ENCODE results near the gene PLCD3.

The PLCD3 gene

DNA sequence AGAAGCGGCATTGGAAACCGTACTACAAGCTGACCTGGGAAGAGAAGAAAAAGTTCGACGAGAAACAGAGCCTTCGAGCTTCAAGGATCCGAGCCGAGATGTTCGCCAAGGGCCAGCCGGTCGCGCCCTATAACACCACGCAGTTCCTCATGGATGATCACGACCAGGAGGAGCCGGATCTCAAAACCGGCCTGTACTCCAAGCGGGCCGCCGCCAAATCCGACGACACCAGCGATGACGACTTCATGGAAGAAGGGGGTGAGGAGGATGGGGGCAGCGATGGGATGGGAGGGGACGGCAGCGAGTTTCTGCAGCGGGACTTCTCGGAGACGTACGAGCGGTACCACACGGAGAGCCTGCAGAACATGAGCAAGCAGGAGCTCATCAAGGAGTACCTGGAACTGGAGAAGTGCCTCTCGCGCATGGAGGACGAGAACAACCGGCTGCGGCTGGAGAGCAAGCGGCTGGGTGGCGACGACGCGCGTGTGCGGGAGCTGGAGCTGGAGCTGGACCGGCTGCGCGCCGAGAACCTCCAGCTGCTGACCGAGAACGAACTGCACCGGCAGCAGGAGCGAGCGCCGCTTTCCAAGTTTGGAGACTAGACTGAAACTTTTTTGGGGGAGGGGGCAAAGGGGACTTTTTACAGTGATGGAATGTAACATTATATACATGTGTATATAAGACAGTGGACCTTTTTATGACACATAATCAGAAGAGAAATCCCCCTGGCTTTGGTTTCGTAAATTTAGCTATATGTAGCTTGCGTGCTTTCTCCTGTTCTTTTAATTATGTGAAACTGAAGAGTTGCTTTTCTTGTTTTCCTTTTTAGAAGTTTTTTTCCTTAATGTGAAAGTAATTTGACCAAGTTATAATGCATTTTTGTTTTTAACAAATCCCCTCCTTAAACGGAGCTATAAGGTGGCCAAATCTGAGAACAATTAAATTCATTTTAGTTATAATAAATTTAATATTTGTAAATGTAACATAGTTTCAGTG is 17.7 kb upstream of the PLCD3 start:
- peak; percentile 65 for DNase-seq

GRCh38 chr17:45149037-45149668 is 16.8 kb upstream of the PLCD3 start:
- DNase-seq = peak; percentile 83 to 86

- peak; percentile 100 for DNase-seq
Measured at GRCh38 chr17:45148183-45149036, 16.1 kb upstream of the PLCD3 start, which contains the start of gene HEXIM1. Gene HEXIM1, plus strand, starts transcription at chr17:45148475. Its CDS starts 716 bp downstream, at chr17:45149191.

- peak; percentile 87 to 88 for DNase-seq
Measured at GRCh38 chr17:45147581-45148182, 15.4 kb upstream of the PLCD3 start.

DNA sequence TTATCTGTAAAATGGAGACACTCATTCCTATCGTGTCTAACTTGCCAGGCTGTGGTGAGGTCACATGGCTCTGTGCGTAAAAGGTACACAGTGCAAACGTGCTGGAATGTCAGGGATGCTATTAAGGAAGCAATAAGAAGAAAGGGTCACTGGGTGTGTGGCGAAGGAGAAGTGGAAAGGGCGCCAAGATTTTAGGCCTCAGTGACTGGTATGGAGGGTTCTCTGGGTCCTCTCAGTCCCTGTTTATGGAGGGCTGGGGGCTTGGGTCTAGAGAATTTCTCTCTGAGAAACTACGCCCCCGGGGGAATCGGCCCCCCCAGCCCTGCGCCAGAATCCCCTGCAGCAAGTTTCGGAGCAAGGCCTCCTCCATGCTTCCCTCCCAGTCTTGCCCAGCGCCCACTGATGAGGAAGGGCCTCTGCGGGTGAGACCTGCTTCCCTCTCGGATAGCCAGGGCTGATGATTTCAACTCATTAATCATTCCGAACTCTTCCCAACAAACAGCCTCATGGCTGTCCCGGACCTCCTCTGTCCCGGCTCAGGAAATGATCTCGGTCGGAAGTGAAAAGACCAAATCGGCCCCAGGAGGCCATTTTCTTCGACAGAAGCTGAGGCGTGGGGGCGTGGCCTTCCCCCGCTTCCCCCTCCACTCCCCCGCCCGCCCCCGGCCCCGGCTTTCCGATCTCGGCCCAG is 14.7 kb upstream of the PLCD3 start:
- DNase-seq = no peak

DNA sequence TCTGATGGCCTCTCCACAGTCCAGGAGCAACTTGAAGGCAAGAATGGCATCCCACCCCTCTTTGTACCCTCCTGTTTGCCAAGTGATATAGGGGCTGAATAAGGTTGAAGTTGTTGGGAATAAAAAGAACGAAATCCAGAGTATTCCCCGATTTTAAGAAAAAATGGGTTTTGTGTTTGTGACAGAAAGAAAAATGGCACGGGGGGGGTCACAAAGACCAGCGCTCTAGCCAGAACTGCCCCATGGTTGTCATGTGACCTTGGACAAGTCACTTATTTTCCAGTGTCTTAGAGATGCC is 14.2 kb upstream of the PLCD3 start:
- DNase-seq = no peak

DNA sequence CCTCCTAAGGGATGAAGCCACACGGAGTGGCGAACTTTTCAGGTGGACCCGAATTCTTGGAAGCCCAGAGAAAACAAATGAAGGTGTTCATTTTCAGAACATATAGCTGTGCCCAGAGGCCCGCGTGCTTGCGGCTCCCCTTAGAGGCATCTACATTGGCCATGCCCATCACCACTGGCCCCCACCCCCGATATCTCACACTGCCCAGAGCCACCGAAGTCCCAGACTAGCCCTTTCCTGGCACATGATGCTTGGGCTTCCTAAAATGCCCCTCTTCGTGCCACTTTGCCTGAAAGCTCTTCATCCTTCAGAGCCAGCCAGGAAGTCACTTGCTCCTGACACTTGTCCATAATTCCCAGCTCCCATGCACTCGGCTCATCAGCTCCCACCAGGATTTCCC is 13.9 kb upstream of the PLCD3 start:
- no peak for DNase-seq

- no peak for DNase-seq
Measured at GRCh38 chr17:45145035-45145389, 12.7 kb upstream of the PLCD3 start.

DNA sequence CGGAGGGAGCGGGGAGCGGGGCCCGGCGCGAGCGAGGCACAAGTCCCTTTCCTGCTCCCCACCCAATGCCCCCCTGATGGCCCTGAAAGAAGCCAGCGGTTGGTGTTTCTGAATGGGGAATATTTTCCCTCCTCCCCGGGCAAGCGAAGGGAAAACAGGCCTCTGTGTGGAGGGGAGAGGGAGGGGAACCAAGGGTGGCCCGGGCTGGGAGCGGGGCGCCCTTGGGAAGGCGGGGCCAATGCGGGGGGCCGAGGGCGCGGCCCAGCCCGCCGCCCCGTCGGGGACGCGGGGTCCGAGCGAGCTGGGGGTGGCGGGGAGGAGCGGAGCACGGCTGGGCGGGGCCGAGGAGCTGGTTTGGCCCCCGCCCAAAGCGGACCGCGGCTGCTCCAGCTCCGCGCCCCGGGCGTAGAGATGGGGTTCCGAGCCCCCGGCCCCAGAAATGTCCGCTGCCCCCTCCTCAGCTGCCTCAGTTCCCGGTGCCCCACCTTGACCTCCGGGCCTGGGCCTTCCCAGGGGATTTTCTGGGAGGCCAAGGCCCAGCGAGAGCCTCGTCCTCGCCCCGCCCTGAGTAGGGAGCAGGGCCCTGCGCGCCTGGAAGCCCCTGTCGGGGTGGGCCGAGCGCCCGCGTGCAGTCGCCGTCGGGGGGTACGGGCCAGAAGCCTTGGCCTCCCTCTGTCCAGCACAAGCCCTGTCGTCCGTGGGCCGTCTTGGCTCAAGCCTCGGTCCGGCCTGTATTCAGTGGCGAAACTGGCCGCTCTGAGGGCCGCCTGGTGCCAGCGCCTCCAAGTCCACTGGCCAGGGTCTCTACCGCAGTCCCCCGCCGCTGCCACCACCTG is 12.1 kb upstream of the PLCD3 start:
- peak in 1 of 2 experiments; percentile 61 for DNase-seq

GRCh38 chr17:45143767-45144198 is 11.5 kb upstream of the PLCD3 start:
- peak; percentile 56 to 64 for DNase-seq

DNA sequence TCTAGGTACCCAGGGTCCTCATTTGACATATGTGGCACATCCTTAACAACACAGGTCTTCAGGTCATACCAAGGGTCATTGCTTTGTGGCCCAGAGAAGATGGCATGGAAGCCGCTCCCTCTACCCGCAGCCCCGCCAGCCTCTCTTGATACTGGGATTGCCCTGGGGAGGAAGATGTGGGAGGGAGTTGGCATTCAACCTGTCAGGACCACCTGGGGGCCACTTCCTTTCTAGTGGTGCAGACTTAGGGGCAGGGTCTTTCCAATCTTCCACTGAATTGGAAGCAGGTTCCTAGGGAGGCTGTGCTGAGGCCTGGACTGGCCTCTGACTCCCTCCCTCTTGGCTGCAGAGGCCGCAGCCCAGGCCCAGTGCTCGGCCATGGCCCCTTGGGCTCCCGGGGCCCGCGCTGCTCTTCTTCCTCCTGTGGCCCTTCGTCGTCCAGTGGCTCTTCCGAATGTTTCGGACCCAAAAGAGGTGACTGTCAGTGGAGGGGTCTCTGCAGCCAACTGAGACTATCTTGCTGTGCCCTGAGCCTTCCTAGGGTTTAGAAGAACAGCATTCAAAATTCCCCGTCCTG is 10.9 kb upstream of the PLCD3 start:
- DNase-seq = no peak

- no peak for DNase-seq
Measured at GRCh38 chr17:45139533-45139920, 7.2 kb upstream of the PLCD3 start.

DNA sequence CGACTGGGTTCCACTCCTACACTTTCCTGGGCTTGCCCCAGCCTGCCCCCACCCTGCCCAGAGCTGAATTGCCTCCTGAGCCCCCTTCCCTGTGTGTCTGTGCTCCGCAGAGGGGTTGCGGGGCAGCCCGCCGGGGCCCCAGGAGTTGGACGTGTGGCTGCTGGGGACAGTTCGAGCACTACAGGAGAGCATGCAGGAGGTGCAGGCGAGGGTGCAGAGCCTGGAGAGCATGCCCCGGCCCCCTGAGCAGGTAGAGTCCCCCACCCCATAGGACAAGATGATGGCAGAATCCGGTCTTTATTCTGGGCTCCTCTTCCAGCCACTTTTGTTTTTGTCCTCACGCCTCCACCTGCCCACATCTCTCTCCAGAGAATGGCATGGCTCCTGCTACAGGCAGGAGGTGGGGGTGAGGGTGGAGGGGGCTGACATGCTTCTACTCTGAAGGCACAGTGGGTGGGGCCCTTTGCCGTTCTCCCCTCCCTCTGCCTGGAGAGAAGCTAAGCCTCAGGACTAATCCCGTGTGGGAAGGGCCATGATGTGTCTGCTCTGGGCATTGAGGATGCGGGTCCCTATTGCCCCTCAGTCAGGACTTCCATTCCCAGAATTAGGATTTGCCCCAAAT is 6.7 kb upstream of the PLCD3 start:
- no peak for DNase-seq

GRCh38 chr17:45137561-45138305 is 5.4 kb upstream of the PLCD3 start:
- DNase-seq = no peak

- DNase-seq = no peak
Measured at GRCh38 chr17:45136846-45137560, 4.7 kb upstream of the PLCD3 start.

- no peak for DNase-seq
Measured at GRCh38 chr17:45135978-45136791, 3.9 kb upstream of the PLCD3 start.

DNA sequence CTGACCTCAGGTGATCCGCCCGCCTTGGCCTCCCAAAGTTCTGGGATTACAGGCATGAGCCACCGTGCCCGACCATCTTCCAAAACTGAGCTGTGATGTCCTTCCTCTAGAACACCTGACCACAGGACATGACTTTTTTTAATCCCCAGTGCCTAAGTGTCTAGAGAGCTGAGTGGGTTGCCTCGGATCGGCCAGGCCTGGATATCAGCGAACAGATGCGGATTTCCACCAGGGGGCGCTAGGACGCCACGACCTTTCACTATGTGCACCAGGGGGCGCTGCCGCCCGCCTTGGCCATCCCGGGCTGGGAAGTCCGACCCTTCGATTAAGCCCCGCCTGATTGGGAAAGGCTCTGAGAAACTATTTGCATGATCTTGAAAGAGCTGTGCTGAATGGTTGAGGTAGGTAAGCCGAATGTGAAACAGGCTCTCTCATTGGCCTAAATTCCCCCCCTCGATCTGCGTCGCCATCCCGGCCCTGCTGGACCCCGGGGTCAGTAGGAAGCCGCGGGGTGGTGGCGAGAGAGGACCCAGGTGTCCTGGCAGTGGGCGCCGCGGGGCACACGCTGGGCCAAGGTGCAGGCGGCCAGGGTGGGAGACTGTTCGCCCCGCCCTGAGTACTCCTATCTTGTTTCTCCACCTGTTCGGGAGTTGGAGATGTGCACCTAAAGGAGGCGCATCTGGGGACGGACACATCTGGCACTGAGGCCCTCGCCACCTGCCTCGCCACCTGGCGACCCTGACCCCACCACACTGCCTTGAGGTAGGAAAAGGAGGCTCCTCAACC is 3.1 kb upstream of the PLCD3 start, which contains the start of gene ACBD4:
TSS of gene ACBD4 (plus strand) at position 496 of the 786 bp plus-strand sequence. CDS start 458 bp downstream, outside the sequence.
- DNase-seq = peak; percentile 99

Measured in activated T-cell treated with anti-CD3 and anti-CD28 coated beads, Interleukin-2, amount 50 U/mL, for 48 hours (primary cell).